Dermis lymphatic vessel endothelial cell (primary cell): ENCODE data around the gene GSTM4. TPM values are rescaled to one million over a fixed set of nuclear protein-coding genes. Genes with fewer than 3 reads are reported as not detected.

Experiments
- total RNA-seq: library from RNA; depleted of rRNA; stranded (reverse); fragments of >200 nt; gene quantifications from 2 replicates; pipeline ENCODE4 v1.2.1, GENCODE V29; 2014

The GSTM4 gene
- 0.95 and 1.4 TPM in 2 replicates for total RNA-seq

DNA sequence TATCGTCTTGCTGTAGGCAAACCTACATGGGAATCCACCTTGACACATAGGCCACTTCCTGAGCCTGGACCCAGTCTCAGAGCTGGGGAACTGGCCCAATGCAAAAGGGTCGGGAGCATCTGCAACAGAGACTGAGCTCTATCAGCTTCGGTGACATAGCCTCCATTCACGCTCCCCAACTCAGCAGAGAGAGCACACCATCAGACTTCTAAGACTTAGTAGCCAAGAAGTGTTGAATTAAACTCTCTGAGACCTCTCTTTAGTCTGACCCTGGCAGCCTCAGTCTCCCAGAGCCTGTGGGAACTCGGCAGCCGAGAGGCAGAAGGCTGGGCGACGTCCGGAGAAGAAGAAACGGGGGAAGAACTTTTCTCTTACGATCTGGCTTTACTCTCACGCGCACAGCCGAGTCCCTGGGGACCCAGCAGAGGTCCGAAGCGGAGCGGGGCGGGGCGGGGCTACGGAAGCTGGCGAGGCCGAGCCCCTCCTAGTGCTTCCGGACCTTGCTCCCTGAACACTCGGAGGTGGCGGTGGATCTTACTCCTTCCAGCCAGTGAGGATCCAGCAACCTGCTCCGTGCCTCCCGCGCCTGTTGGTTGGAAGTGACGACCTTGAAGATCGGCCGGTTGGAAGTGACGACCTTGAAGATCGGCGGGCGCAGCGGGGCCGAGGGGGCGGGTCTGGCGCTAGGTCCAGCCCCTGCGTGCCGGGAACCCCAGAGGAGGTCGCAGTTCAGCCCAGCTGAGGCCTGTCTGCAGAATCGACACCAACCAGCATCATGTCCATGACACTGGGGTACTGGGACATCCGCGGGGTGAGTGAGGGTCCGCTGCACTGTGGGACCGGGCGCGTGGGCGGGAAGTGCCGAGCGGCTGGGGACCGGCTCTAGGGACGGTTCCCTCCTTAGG is at the start of gene GSTM4:
GSTM4 (plus strand) TSS at position 485 of the 905 bp plus-strand sequence; CDS start at position 776, 291 bp downstream.

DNA sequence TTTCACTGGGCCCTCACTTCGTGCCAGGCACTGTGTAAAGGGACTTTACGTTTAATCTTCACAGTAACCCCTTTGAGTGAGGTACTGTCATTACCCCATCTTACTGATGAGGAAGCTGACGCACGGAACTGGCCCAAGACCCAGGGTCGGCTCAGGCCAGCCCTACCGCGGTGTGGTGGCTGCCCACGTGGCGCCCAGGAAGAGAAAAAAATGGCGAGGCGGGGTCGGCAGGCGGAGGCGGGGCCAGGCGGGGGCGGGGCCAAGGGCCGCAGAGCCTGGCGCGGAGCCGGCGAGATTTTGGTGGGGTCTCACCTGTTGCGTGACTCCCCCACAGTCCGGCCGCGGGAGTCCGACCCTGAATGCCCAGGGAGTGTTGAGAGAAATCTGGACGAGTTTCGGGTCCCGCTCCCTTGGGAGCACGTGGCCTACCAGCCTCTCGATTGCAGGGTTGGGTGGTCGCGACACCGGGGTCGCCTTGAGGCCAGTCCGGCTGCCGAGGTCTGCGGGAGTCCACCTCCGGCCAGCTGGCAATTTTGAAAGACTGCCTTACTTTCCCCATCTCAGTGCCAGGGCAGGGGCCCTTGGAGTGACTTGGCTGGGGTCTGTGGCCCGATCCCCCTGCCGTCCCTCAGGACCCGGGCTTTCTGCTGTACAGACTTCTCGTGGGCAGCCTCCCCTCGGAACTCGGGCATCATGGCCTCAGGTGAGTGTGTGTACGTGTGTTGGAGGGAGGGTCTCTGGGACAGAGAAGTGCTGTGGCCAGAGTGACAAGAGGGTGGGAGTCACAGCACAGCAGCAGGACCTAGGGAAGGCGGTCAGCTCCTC is 36.1 kb upstream of the GSTM4 start, which contains the start of the genes AMPD2 and GNAT2:
AMPD2 (plus strand) TSS at position 262 of the 825 bp plus-strand sequence. CDS start 1,339 bp downstream, outside the sequence.
GNAT2 (minus strand) TSS at position 41 of the 825 bp plus-strand sequence. CDS start 6,746 bp downstream, outside the sequence.

DNA sequence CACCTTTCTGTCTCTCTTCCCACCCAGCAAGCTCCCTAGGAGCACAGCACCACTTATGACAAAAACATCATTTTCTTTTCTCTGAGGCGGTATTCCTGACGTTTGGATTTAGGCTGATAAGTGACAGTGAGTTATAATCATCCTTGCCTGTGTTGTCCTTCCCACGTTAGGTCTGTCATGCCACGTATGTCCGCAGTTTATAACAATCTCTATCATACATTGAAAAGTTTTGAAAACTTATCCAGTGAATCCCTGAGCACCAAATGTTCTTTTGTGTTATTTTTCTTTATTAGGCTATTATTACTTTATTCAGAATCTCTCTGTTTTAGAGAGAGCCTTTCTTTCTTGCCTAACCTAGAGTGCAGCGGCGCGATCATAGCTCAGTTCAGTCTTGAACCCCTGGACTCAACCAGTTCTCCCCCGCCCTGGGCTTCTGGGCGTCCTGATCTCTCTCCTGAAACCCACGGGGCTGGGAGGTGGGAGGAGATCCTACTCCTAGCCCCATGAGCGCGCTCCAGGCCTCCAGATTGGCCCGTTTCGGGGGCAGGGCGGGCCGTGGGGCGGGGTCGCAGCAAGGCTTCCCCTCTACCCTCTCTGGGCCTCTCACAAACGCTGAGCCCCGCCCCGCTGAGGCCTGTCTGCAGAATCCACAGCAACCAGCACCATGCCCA is 11.7 kb downstream of the GSTM4 start, which contains the start of gene GSTM2:
GSTM2 (plus strand) TSS at position 606 of the 671 bp plus-strand sequence; CDS start at position 665, 59 bp downstream.

DNA sequence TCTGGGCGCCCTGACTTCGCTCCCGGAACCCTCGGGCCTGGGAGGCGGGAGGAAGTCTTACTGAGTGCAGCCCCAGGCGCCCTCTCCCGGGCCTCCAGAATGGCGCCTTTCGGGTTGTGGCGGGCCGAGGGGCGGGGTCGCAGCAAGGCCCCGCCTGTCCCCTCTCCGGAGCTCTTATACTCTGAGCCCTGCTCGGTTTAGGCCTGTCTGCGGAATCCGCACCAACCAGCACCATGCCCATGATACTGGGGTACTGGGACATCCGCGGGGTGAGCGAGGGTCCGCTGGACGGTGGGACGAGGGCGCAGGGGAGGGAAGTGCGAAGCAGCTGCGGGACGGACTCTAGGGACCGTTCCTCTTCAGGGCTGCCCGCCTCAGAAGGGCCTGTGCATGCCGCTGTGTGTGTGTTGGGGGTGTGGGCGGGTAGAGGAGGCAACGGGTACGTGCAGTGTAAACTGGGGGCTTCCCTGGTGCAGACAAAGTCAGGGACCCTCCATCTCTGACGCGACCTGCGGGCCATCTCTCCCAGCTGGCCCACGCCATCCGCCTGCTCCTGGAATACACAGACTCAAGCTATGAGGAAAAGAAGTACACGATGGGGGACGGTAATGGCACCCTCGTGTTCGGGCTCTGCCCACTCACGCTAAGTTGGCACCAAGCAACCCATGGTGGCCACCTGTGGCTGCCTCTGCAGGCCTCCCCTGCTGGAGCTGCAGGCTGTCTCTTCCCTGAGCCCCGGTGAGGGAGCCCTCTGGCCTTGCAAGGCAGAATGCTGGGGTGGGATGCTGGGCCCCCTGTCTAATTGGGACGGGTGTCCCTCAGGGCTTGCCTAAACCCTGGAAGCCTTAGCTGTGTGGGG is 32.0 kb downstream of the GSTM4 start, which contains the start of gene GSTM1:
GSTM1 (plus strand) TSS at position 177 of the 859 bp plus-strand sequence; CDS start at position 234, 57 bp downstream.

Other genes with a start within 250 kb of the GSTM4 start
- 44.6 and 53.6 TPM in 2 replicates for gene PSMA5, start 229.7 kb upstream of the GSTM4 start, total RNA-seq
- under 0.01 TPM in 1 of 2 replicates, not detected in the other for gene SYPL2, start 189.6 kb upstream of the GSTM4 start, total RNA-seq
- 0.76 and 1.3 TPM in 2 replicates for gene ATXN7L2, start 172.2 kb upstream of the GSTM4 start, total RNA-seq
- gene CYB561D1, start 162.0 kb upstream of the GSTM4 start, total RNA-seq, result 4.7 and 5.5 TPM in 2 replicates
- 1.2 and 1.7 TPM in 2 replicates for gene AMIGO1, start 146.4 kb upstream of the GSTM4 start, total RNA-seq
- 0.11 and 0.17 TPM in 2 replicates for gene GPR61, start 116.2 kb upstream of the GSTM4 start, total RNA-seq
- 11.8 and 13.5 TPM in 2 replicates for gene GNAI3, start 107.5 kb upstream of the GSTM4 start, total RNA-seq
- 0.11 and 0.17 TPM in 2 replicates for gene GNAT2, start 36.5 kb upstream of the GSTM4 start, total RNA-seq
- 20.9 and 22.6 TPM in 2 replicates for gene AMPD2, start 36.3 kb upstream of the GSTM4 start, total RNA-seq
- gene GSTM2, start 12.0 kb downstream of the GSTM4 start, total RNA-seq, result 1.2 and 1.7 TPM in 2 replicates
- 2.9 TPM in 1 of 2 replicates, not detected in the other for gene GSTM1, start 31.7 kb downstream of the GSTM4 start, total RNA-seq
- 0.11 TPM in 1 of 2 replicates, not detected in the other for gene GSTM5, start 56.2 kb downstream of the GSTM4 start, total RNA-seq
- 41.9 and 88.1 TPM in 2 replicates for gene GSTM3, start 84.9 kb downstream of the GSTM4 start, total RNA-seq
- gene EPS8L3, start 107.8 kb downstream of the GSTM4 start, total RNA-seq, result not detected in 2 replicates